NB4 (cell line): Measurements from ENCODE around the gene CCT3.

Experiments used
- DNase-seq: peaks from one replicate; pipeline ENCODE4 v3.0.0; 2010; ENCODE audit warnings: low read depth
- H3K4me3 ChIP-seq: one replicate; pipeline ENCODE4 v1.5.1; 2011; ENCODE audit warnings: mild to moderate bottlenecking, low read depth, low read length, moderate library complexity
- MAX ChIP-seq: IDR thresholded peaks from 2 replicates; pipeline ENCODE4 v1.6.1; 2011; ENCODE audit warnings: low read depth, low read length
- MYC ChIP-seq: IDR thresholded peaks from 2 replicates; pipeline ENCODE4 v1.6.1; 2011; ENCODE audit warnings: low read depth, low read length
- POLR2A ChIP-seq: IDR thresholded peaks from 2 replicates; pipeline ENCODE4 v1.6.1; 2011; ENCODE audit warnings: mild to moderate bottlenecking; ENCODE audit not compliant: insufficient read length; ENCODE audit errors: extremely low read depth
- TF ChIP-seq, protein P1 (sequence below): IDR thresholded peaks from one replicate; pipeline ENCODE4 v1.5.1; 2012; ENCODE audit warnings: low read depth, low read length

The CCT3 gene

GRCh38 chr1:156319664-156320063 is 18.4 kb downstream of the CCT3 start:
- no peak for TF ChIP-seq MAX
- TF ChIP-seq, protein P1, sequence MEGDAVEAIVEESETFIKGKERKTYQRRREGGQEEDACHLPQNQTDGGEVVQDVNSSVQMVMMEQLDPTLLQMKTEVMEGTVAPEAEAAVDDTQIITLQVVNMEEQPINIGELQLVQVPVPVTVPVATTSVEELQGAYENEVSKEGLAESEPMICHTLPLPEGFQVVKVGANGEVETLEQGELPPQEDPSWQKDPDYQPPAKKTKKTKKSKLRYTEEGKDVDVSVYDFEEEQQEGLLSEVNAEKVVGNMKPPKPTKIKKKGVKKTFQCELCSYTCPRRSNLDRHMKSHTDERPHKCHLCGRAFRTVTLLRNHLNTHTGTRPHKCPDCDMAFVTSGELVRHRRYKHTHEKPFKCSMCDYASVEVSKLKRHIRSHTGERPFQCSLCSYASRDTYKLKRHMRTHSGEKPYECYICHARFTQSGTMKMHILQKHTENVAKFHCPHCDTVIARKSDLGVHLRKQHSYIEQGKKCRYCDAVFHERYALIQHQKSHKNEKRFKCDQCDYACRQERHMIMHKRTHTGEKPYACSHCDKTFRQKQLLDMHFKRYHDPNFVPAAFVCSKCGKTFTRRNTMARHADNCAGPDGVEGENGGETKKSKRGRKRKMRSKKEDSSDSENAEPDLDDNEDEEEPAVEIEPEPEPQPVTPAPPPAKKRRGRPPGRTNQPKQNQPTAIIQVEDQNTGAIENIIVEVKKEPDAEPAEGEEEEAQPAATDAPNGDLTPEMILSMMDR: peak; percentile 42
- no peak overlapping the region for H3K4me3 ChIP-seq
- DNase-seq: peak; percentile 40

DNA sequence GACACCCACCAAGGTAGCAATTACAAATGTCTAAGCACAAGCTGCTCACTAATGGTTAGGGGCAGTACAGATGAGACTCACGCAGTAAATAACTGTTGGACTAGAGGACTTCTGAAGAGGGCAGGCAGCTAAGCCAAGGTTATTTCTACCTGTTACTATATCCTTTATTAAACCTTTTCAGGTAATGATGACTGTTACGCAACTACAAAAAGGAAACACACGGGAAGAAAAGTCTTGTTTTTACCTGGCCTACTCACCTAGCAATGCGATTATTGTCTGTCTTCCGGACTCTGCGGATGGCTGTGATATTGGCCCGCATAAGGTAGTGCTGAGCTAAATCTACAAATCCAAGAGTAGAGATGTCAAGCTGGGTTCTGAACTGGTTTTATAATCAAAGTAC is 21.2 kb downstream of the CCT3 start:
- no peak for DNase-seq
- no peak overlapping the region for H3K4me3 ChIP-seq
- TF ChIP-seq POLR2A (no peak), MYC (no peak)
- TF ChIP-seq, protein P1: no peak

DNA sequence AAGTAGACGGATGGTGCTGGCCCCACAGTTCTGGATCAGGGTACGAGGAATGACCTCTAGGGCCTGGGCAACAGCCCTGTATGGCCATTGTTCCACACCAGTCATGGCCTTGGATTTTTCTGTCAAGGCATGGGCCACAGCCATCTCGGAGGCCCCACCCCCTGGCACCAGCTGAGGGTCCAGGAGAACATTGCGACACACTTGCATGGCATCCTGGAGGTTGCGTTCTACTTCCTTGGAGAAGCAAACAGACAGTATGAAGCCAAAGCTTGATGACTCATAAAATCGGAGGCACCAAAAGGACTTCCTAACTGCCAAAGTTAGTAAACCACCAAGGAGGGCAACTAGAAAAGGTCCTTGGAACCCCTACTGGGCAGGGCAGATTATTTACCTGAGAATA is 27.1 kb downstream of the CCT3 start:
- DNase-seq: peak; percentile 72
- no peak for TF ChIP-seq MAX
- no peak for TF ChIP-seq POLR2A
- TF ChIP-seq, protein P1: no peak
- no peak for TF ChIP-seq MYC
- no peak overlapping the region for H3K4me3 ChIP-seq

DNA sequence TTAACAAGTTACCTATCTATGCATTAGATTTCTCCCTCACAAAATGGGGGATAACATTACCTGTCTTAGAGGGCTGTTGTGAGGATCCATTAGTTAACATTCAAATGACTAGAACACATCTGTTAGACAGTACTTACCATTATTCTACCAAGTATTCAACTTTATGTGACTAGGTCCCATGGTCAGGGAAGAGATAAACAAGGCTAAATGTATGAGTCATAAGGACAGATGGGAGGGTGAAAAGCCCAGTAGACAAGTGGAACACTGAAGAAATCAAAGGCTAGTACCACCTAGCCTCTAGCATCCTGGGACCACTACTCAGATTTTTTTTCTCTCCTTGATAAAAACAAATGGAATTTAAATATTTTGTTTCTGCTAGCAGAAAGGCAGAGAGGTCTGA is 30.0 kb downstream of the CCT3 start:
- H3K4me3 ChIP-seq: no peak overlapping the region
- TF ChIP-seq, protein P1: no peak
- TF ChIP-seq MAX (no peak), MYC (no peak), POLR2A (no peak)
- no peak for DNase-seq

- DNase-seq: no peak
- H3K4me3 ChIP-seq: no peak overlapping the region
- TF ChIP-seq MYC: no peak
- TF ChIP-seq POLR2A: no peak
- TF ChIP-seq MAX: no peak
- TF ChIP-seq, protein P1: no peak
These were observed 32.9 kb downstream of the CCT3 start for GRCh38 chr1:156305215-156305614.

GRCh38 chr1:156303241-156303640 is 34.9 kb downstream of the CCT3 start:
- DNase-seq: no peak
- TF ChIP-seq, protein P1: no peak
- TF ChIP-seq MAX: no peak
- no peak for TF ChIP-seq POLR2A
- no peak overlapping the region for H3K4me3 ChIP-seq
